Activated CD4-positive, alpha-beta memory T cell treated with anti-CD3 and anti-CD28 coated beads for 36 hours (primary cell): ENCODE results near the gene PALLD. TPM values are rescaled to one million over a fixed set of nuclear protein-coding genes. Genes with fewer than 3 reads are reported as not detected.

Experiments used
- CTCF ChIA-PET: fragments of 350-600 bp; sonication (Branson Sonifier 250); formaldehyde crosslinking; loops from one replicate; lab custom pipeline; 2021; ENCODE audit warnings: antibody characterized with exemption, inconsistent platforms; lab: Charles Lee
- POLR2A ChIA-PET: fragments of 350-600 bp; sonication (Branson Sonifier 250); formaldehyde crosslinking; loops from one replicate; lab custom pipeline; 2021; ENCODE audit warnings: antibody characterized with exemption; lab: Charles Lee
- DNase-seq: peaks from one replicate; pipeline ENCODE4 v3.0.0-alpha.2; 2020
- H3K27ac Mint-ChIP-seq: one replicate; pipeline ENCODE4 v1.8.0; 2021; ENCODE audit warnings: mixed read lengths
- H3K27me3 Mint-ChIP-seq: one replicate; pipeline ENCODE4 v1.8.0; 2021; ENCODE audit warnings: mixed read lengths
- H3K36me3 Mint-ChIP-seq: one replicate; pipeline ENCODE4 v1.8.0; 2021; ENCODE audit warnings: mixed read lengths
- H3K4me1 Mint-ChIP-seq: one replicate; pipeline ENCODE4 v1.8.0; 2021; ENCODE audit warnings: low read depth, mixed read lengths
- H3K4me3 Mint-ChIP-seq: one replicate; pipeline ENCODE4 v1.8.0; 2021; ENCODE audit warnings: mild to moderate bottlenecking, mixed read lengths
- H3K9me3 Mint-ChIP-seq: one replicate; pipeline ENCODE4 v1.8.0; 2021; ENCODE audit warnings: mixed read lengths
- intact Hi-C: fragments of 100-400 bp; cut with micrococcal nuclease; formaldehyde crosslinking; loops from one replicate; pipeline ENCODE4 v1.15.1; 2023
- total RNA-seq, 2 experiments: library from RNA; stranded (reverse); gene quantifications; one replicate each; pipeline ENCODE4 v1.2.3, GENCODE V29; 2021

The PALLD gene
- total RNA-seq, 2 experiments from 2014 or later, result 8.9 to 9.4 TPM

DNA sequence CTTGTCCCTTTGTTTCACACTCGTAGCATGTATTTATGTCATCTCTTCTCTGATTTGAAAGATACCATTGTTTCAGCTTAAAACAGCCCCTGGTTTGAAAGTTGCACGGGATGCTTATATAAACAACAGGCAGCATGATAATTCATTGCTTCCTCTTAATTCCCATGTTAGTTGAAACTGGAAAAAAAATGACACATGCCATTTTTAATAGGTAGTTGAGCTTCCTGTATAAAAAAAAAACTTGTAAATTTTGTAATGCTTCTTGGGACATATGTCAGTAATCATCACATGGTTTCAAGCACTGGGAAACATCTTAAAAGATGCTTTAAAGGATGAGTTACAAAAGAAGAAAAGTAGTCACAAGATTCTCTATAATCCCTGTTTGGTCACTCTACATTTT is 243.0 kb downstream of the PALLD start:
- no peak for DNase-seq
- ChIA-PET POLR2A (no interaction called here), CTCF (interaction anchor here (0.6 kb wide), 1 partner anchor 183 kb away, joined by 3 read pairs; no protein-coding TSS in a partner anchor)
- no peak overlapping the region for H3K27ac Mint-ChIP-seq
- no peaks in the 10 kb centered on the region for H3K9me3 Mint-ChIP-seq
- intact Hi-C loops, result no loop called here
- no peaks in the 10 kb centered on the region for H3K36me3 Mint-ChIP-seq
- H3K4me3 Mint-ChIP-seq, result no peak overlapping the region
- H3K27me3 Mint-ChIP-seq, result peaks cover 9% of the 10 kb centered on the region
- H3K4me1 Mint-ChIP-seq, result no peaks in the 10 kb centered on the region

DNA sequence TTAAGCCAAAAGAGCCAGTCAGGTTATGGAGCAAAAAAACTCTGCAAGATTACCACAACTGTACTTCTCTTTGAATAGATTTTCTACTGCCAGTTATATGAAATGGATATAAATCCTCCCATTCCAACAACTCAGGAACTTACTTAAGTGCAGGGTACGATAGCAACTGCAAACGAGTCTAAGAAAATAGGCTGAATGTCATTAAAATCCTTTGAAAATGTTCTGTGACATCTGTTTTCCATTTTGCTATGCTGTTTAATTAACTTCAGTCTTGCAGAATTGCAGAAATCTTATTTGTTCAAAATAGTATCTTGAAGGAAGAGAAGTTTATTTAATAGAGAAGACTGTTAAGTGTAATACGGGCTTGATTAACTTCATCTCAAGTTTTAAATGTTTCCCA is 243.8 kb downstream of the PALLD start:
- Mint-ChIP-seq H3K4me3 (no peak overlapping the region), H3K4me1 (no peaks in the 10 kb centered on the region), H3K36me3 (no peaks in the 10 kb centered on the region), H3K9me3 (no peaks in the 10 kb centered on the region), H3K27ac (no peak overlapping the region), H3K27me3 (peaks cover 9% of the 10 kb centered on the region)
- no peak for DNase-seq
- ChIA-PET CTCF (no interaction called here), POLR2A (no interaction called here)
- intact Hi-C loops, result no loop called here

DNA sequence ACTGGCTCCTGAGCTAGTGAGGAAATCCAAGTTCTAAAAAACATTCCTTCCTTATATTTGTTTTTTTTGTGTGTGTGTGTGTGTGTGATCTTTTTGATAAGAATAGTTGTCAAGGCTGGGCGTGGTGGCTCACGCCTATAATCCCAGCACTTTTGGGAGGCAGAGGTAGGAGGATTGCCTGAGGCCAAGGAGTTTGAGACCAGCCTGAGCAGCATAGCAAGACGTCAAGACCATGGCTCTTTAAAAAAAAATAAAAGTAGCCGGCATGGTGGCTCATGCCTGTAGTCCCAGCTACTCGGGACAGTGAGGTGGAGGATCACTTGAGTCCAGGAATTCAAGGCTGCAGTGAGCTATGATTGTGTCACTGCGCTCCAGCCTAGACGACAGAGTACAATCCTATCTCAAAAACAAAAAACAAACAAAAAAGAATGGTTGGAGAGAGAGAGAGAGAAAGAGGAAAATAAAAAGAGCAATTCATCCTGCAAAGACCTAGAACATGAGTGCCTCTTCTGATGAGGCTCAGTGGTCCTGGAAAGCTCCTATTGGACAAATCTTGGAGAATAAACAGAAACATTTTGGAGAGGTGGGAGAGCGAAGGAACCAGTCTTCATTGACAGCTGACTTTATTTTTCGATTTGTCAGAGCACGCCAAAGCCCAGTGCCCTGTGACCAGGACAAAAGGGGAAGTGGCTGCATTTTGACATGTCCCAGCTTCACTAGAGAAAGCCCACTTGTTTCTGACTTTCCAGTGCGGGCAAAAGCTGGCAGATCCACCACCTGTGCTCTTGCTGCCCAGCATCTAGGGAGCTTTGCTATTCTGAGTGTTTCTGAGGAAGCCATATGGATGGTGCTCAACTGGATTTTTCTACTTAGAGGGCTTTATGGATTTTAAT is 244.7 kb downstream of the PALLD start:
- Mint-ChIP-seq H3K27ac (no peak overlapping the region), H3K27me3 (peaks cover 11% of the 10 kb centered on the region), H3K9me3 (no peaks in the 10 kb centered on the region), H3K4me1 (no peaks in the 10 kb centered on the region), H3K36me3 (no peaks in the 10 kb centered on the region), H3K4me3 (no peak overlapping the region)
- ChIA-PET POLR2A (no interaction called here), CTCF (no interaction called here)
- intact Hi-C loops, result no loop called here
- no peak for DNase-seq

DNA sequence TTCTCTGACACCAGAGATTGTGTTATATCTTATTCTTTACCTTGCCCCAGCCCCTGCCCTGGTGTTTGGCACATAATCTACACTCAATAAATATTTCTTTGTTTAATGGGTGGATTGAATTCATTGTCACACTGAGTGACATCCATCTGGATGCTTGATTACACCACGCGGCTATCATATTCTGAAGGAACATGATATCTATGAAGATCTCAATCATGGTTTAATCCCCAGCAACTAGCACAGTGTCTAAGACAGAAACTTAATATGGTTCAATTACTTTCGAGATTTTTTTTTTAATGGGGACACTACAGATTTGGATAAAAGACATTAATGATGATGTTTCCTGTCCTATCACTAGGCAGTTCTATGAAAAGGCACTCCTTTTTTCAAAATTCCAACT is 246.3 kb downstream of the PALLD start:
- H3K4me3 Mint-ChIP-seq, result no peak overlapping the region
- ChIA-PET POLR2A (no interaction called here), CTCF (no interaction called here)
- intact Hi-C loops, result no loop called here
- H3K4me1 Mint-ChIP-seq, result no peaks in the 10 kb centered on the region
- DNase-seq, result no peak
- H3K9me3 Mint-ChIP-seq, result no peaks in the 10 kb centered on the region
- no peak overlapping the region for H3K27ac Mint-ChIP-seq
- peaks cover 14% of the 10 kb centered on the region for H3K27me3 Mint-ChIP-seq
- H3K36me3 Mint-ChIP-seq, result no peaks in the 10 kb centered on the region

DNA sequence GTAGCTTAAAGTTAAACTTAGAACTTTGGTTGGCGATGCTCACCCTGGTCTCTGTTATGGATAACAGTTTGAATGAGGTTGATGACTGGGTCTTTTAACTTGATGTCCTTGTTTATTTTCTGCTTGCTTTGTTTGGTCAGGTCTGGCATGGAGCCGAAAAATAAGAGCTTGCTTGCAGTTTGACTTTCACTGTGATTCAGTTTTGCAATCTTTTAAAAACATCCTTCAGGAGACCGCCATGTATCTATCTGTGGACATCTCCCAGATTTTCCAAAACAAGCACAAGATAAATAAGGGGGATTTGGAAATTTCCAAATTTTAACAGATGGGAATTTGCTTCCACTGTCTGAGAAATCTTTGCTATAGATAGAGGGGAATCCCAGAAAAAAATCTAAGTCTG is 246.7 kb downstream of the PALLD start:
- intact Hi-C loops, result no loop called here

DNA sequence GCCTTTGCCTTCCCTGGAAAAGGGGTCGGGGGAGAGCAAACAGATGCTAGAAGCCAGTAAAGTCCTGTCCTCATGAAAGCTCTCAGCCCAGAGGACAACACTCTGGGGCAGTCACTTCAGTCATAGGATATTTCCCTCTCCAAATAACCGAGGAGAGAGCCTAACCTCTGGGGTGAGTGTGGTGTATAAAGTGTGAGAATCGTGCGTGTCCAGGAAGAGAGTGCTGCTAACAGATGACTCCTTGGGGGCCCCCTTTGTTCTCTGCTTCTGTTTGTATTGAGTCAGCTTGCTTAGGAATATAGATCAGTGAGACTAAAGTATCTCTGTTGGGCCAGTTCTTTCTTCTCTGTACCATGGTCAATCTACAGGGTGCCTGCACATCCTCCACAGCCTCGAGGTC is 247.2 kb downstream of the PALLD start:
- ChIA-PET POLR2A (no interaction called here), CTCF (no interaction called here)
- Mint-ChIP-seq H3K9me3 (no peaks in the 10 kb centered on the region), H3K27me3 (peaks cover 14% of the 10 kb centered on the region), H3K4me1 (no peaks in the 10 kb centered on the region), H3K27ac (no peak overlapping the region), H3K4me3 (no peak overlapping the region), H3K36me3 (no peaks in the 10 kb centered on the region)
- intact Hi-C loops, result no loop called here
- no peak for DNase-seq

More for the DNA sequence above, 246.7 kb downstream of the PALLD start:
- H3K9me3 Mint-ChIP-seq, result no peaks in the 10 kb centered on the region
- peaks cover 14% of the 10 kb centered on the region for H3K27me3 Mint-ChIP-seq
- H3K27ac Mint-ChIP-seq, result no peak overlapping the region
- no peaks in the 10 kb centered on the region for H3K36me3 Mint-ChIP-seq
- POLR2A ChIA-PET, result no interaction called here
- CTCF ChIA-PET, result no interaction called here
- no peak overlapping the region for H3K4me3 Mint-ChIP-seq
- no peaks in the 10 kb centered on the region for H3K4me1 Mint-ChIP-seq
- DNase-seq, result no peak

DNA sequence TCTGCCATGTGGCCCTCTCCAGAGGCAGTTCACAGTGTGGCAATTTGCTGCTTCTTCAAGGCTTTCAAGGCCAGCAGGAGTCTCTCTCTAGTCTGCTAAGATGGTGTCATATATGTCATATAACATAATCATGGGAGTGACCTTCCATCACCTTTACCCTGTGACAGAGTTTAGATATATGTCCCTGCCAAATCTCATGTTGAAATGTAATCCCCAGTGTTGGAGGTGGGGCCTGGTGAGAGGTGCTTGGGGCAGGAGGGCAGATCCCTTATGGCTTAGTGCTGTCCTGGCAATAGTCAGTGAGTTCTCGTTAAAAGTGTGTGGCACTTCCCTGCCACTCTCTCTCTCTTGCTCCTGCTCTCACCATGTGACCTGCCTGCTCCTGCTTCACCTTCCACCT is 252.0 kb downstream of the PALLD start:
- CTCF ChIA-PET, result no interaction called here
- Mint-ChIP-seq H3K4me3 (no peak overlapping the region), H3K27ac (no peak overlapping the region), H3K27me3 (peaks cover 9% of the 10 kb centered on the region), H3K4me1 (no peaks in the 10 kb centered on the region), H3K9me3 (no peaks in the 10 kb centered on the region), H3K36me3 (no peaks in the 10 kb centered on the region)
- intact Hi-C loops, result no loop called here
- DNase-seq, result no peak
- POLR2A ChIA-PET, result no interaction called here

DNA sequence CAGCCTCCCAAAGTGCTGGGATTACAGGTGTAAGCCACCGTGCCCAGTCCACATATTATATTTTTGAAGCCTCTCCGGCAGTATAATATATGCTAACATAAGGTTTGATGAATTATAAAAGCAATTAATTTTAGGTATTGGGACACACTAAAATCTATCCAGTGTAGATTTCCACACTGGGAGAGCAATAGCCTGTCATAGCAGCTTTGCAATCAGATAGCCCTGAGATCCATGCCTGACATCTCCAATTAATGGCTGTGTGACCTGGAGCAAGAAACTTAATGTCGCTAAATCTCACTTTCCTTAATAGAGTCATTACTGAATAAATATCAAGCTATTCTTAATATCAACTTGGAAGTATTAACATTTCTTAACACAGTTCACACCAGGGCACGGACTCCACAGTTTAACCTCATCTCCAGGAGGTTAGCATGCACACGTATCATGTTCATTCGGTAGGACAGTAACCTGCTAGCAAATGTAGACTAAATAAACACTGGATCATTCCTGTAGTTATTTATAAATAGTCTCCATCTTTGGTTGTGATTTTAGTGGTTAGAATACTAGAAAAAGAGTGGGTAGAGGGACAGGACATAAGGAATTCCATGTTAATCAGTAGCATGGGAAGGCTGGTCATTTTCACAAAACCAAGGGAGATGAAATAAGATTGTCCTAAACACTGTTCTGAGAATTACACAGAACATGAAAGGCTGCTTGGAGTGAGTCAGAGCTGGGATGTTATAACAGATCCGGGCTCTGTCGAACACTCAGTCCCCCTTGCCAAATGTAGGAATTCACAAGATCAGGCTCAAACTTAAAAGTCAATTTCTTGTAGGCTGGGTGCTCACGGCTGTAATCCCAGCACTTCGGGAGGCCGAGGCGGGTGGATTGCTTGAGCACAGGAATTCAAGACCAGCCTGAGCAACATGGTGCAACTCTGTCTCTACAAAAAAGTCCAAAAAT is 254.7 kb downstream of the PALLD start:
- CTCF ChIA-PET, result no interaction called here
- Mint-ChIP-seq H3K4me3 (no peak overlapping the region), H3K27ac (no peak overlapping the region), H3K27me3 (peaks cover 11% of the 10 kb centered on the region), H3K36me3 (no peaks in the 10 kb centered on the region), H3K4me1 (no peaks in the 10 kb centered on the region), H3K9me3 (no peaks in the 10 kb centered on the region)
- intact Hi-C loops, result no loop called here
- DNase-seq, result no peak
- POLR2A ChIA-PET, result no interaction called here

DNA sequence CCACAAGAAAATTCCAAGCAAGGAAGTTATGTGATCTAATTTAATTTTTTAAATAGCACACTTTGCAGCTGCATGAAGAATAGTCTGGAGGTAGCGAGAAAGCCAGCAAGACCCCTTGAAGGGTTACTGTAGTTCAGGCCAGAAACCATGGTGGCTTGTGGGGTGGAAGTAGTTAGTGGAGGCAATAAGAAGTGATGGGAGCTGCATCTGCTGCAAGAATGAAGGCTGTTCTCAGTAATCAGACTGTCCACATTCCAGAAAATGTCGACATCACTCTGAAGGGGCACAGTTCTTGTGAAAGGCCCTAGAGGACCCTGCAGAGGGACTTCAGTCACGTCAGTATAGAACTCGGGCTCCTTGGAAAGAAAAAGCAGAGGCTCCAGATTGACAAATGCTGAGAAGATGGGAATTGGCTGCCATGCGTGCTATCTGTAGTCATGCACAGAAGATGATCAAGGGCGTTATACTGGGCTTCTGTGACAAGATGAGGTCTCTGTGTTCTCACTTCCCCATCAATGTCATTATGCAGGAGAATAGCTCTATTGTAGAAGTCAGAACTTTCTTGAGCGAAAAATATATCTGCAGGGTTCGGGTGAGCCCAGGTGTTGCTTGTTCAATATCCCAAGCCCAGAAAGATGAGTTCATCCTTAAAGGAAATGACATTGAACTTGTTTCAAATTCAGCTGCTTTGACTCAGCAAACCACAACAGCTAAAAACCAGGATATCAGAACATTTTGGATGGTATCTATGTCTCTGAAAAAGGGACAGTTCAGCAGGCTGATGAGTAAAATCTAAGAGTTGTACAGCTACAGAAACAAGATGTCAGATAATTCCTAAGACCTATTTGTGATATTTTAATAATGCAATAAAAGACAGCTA is 259.0 kb downstream of the PALLD start:
- DNase-seq, result no peak
- Mint-ChIP-seq H3K9me3 (no peaks in the 10 kb centered on the region), H3K27me3 (peaks cover 13% of the 10 kb centered on the region), H3K4me1 (no peaks in the 10 kb centered on the region), H3K27ac (no peak overlapping the region), H3K4me3 (no peak overlapping the region), H3K36me3 (no peaks in the 10 kb centered on the region)
- ChIA-PET POLR2A (no interaction called here), CTCF (no interaction called here)
- intact Hi-C loops, result no loop called here

DNA sequence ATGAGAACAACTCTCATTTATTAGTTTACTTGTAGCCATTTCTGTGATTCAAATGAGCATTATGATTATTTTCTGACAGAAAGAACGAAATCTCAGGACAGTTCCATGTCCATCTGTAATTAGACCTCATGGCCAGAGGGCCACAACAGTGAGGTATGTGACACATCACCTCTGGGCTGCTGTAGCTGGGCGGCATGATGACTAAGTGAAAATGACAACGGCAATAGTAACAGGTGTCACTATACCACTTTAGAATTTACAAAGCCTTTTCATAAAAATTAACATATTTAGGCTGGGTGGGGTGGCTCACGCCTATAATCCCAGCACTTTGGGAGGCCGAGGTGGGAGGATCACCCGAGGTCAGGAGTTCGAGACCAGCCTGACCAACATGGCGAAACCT is 260.6 kb downstream of the PALLD start:
- intact Hi-C loops, result no loop called here
- Mint-ChIP-seq H3K4me3 (no peak overlapping the region), H3K36me3 (no peaks in the 10 kb centered on the region), H3K4me1 (no peaks in the 10 kb centered on the region), H3K27ac (no peak overlapping the region), H3K27me3 (peaks cover 12% of the 10 kb centered on the region), H3K9me3 (no peaks in the 10 kb centered on the region)
- ChIA-PET POLR2A (no interaction called here), CTCF (no interaction called here)
- no peak for DNase-seq

DNA sequence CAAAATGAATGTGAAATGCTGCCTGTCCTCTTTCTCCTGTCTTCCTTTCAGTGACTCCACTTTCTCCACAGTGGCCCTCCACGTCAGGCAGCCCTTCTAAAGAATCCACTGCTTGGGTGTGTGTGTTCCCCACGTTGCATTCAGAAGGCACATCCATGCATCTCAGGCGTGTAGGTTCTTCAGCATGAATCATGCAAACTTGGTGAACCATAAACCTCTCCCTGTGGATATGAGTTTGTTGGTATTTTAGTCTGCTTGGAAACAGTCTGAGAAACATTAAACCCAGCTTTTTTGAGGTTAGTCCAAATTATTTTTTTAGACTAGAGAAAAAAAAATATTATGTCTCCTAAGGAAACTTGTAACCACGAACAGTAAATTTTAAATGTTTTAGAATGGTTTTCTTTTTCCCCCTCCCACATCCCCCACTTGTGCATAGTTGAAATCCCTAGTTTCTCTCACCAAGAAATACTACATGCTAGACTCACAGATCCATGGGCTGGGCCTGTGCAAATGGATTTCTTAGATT is 261.6 kb downstream of the PALLD start:
- H3K27me3 Mint-ChIP-seq, result peaks cover 12% of the 10 kb centered on the region
- no peaks in the 10 kb centered on the region for H3K36me3 Mint-ChIP-seq
- no peak for DNase-seq
- H3K27ac Mint-ChIP-seq, result no peak overlapping the region
- H3K9me3 Mint-ChIP-seq, result no peaks in the 10 kb centered on the region
- intact Hi-C loops, result no loop called here
- H3K4me3 Mint-ChIP-seq, result no peak overlapping the region
- H3K4me1 Mint-ChIP-seq, result no peaks in the 10 kb centered on the region
- ChIA-PET CTCF (no interaction called here), POLR2A (no interaction called here)
